ENCODE data around the gene CHST13. TPM values are rescaled to one million over a fixed set of nuclear protein-coding genes. Genes with fewer than 3 reads are reported as not detected.

The CHST13 gene
- total and polyA plus RNA-seq, 2 of the 4 experiments (the other 2 are of a cell fraction): not detected

DNA sequence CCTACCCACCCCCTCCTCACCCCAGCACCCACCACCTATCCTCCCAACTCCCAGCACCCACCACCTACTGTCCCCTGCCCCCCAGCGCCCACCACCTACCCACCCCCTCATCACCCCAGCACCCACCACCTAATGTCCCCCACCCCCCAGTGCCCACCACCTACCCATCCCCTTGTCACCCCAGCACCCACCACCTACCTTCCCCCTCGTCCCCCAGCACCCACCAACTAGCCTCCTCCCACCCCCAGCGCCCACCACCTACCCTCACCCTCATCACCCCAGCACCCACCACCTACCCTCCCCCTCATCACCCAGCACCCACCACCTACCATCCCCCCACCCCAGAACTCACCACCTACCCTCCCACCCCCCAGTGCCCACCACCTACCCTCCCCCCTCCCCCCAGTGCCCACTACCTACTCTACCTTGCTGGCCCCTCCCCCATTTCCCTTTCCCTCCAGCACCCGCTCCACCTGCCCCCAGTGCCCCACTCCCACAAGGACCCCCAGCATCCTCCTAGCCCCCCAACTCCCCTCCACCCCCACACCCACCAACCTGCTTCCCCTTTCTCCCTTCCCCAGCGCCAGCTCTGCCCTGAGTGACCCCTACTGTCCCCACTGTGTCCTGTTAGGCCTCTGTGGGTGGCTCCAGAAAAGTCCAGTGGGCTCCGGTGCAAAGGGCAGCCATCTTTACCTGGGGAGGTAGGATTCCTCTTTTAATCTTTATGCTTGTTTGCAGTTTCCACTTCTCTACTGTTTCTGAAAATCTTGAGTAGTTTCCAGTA, 7.6 kb upstream of the CHST13 start:
- H3K23ac ChIP-seq (ENCODE audit: low read depth, low read length): no peak overlapping the region
- no peak overlapping the region for H2AFZ ChIP-seq (replicated peaks; ENCODE audit: low read length, poor library complexity)
- H3K9ac ChIP-seq (ENCODE audit: low read depth, low read length): no peak overlapping the region
- no peak for ATAC-seq (ENCODE audit: low read depth)
- no peaks in the 10 kb centered on the region for H3K9me3 ChIP-seq (ENCODE audit: control insufficient read depth, insufficient read depth, low read length)
- no peak overlapping the region for H2BK15ac ChIP-seq (ENCODE audit: low read depth, low read length)
- no peaks in the 10 kb centered on the region for H3K79me1 ChIP-seq (ENCODE audit: low read depth in 1 of 2, low read length in 2 of 2)
- no TSS peak for BruUV-seq (replicated peaks)
- H3K27ac ChIP-seq (ENCODE audit: insufficient read depth, low read length): no peak overlapping the region
- no peak overlapping the region for H3K4ac ChIP-seq (ENCODE audit: low read depth, low read length)
- H4K91ac ChIP-seq (ENCODE audit: insufficient read depth, low read depth, low read length): no peak overlapping the region
- no peak for TF ChIP-seq CTCF (conservative IDR thresholded peaks at IDR 0.05; ENCODE audit: low read depth, low read length)
- TF ChIP-seq NFE2L2 (IDR thresholded peaks at IDR 0.05; ENCODE audit: low read depth, low read length): no peak
- no peak for TF ChIP-seq SMC3 (IDR thresholded peaks at IDR 0.05; ENCODE audit: low read depth, low read length)
- TF ChIP-seq, protein P1, sequence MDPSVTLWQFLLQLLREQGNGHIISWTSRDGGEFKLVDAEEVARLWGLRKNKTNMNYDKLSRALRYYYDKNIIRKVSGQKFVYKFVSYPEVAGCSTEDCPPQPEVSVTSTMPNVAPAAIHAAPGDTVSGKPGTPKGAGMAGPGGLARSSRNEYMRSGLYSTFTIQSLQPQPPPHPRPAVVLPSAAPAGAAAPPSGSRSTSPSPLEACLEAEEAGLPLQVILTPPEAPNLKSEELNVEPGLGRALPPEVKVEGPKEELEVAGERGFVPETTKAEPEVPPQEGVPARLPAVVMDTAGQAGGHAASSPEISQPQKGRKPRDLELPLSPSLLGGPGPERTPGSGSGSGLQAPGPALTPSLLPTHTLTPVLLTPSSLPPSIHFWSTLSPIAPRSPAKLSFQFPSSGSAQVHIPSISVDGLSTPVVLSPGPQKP (IDR thresholded peaks at IDR 0.05; ENCODE audit: borderline replicate concordance, low read depth, low read length): no peak
- no peak for TF ChIP-seq MXI1 (IDR thresholded peaks at IDR 0.05; ENCODE audit: borderline replicate concordance, low read depth, low read length)
- TF ChIP-seq MAFK (IDR thresholded peaks at IDR 0.05; ENCODE audit: low read depth, low read length): no peak
- TF ChIP-seq FOS (IDR thresholded peaks at IDR 0.05; ENCODE audit: low read depth, low read length): no peak
- TF ChIP-seq CEBPB (IDR thresholded peaks at IDR 0.05; ENCODE audit: low read depth, low read length): no peak
- TF ChIP-seq RCOR1 (IDR thresholded peaks at IDR 0.05; ENCODE audit: insufficient replicate concordance, low read length): no peak
- TF ChIP-seq, protein P2, sequence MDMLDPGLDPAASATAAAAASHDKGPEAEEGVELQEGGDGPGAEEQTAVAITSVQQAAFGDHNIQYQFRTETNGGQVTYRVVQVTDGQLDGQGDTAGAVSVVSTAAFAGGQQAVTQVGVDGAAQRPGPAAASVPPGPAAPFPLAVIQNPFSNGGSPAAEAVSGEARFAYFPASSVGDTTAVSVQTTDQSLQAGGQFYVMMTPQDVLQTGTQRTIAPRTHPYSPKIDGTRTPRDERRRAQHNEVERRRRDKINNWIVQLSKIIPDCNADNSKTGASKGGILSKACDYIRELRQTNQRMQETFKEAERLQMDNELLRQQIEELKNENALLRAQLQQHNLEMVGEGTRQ (IDR thresholded peaks at IDR 0.05; ENCODE audit: low read depth, low read length): no peak
- no peak for TF ChIP-seq MAZ (IDR thresholded peaks at IDR 0.05; ENCODE audit: borderline replicate concordance, low read depth, low read length)
- TF ChIP-seq RAD21 (IDR thresholded peaks at IDR 0.05; ENCODE audit: low read length): no peak
- TF ChIP-seq CHD1 (IDR thresholded peaks at IDR 0.05; ENCODE audit: low read depth, low read length): no peak
- no peak for TF ChIP-seq POLR2A (IDR thresholded peaks at IDR 0.05; ENCODE audit: low read depth, low read length)
- TF ChIP-seq RFX5 (IDR thresholded peaks at IDR 0.05; ENCODE audit: low read depth, low read length): no peak
- DNase-seq: no peak
- no peak overlapping the region for H4K8ac ChIP-seq (ENCODE audit: low read depth in 2 of 2, low read length in 2 of 2)
- H3K14ac ChIP-seq (replicated peaks; ENCODE audit: low read depth, low read length): no peak overlapping the region
- H4K20me1 ChIP-seq (ENCODE audit: insufficient read depth, low read length): no peaks in the 10 kb centered on the region
- in situ Hi-C loops (cut with MboI; ENCODE audit: low sequenced_read_pairs): no loop called here
- no peak overlapping the region for H3K4me2 ChIP-seq (ENCODE audit: low read depth, low read length)
- no CpG with 5 or more reads among the region's 6 CpGs for WGBS, 2 experiments (ENCODE audit: extremely low coverage in 2 of 2, insufficient read length in 1 of 2)
- intact Hi-C loops (cut with micrococcal nuclease): no loop called here
- H3K4me1 ChIP-seq (ENCODE audit: control insufficient read depth, insufficient read depth, low read length): no peaks in the 10 kb centered on the region
- H4K5ac ChIP-seq (ENCODE audit: low read depth, low read length): no peak overlapping the region
- no peak overlapping the region for H3K56ac ChIP-seq (ENCODE audit: extremely low read depth, insufficient read depth, low read length)
- no peak overlapping the region for H2AK5ac ChIP-seq (ENCODE audit: low read depth, low read length)
- POLR2A ChIA-PET (ENCODE audit: unreplicated experiment): no interaction called here
- H2BK20ac ChIP-seq (ENCODE audit: low read depth, low read length): no peak overlapping the region
- peaks cover 35% of the 10 kb centered on the region for H3K27me3 ChIP-seq (ENCODE audit: control insufficient read depth, insufficient read depth, low read length)
- H2BK120ac ChIP-seq (ENCODE audit: low read depth, low read length): no peak overlapping the region
- H3K9me1 ChIP-seq (ENCODE audit: insufficient read depth, low read length): no peaks in the 10 kb centered on the region
- dilution Hi-C loops (cut with HindIII; ENCODE audit: low sequenced_read_pairs, unreplicated experiment): no loop called here
- CTCF ChIA-PET: no interaction called here
- no peaks in the 10 kb centered on the region for H3K36me3 ChIP-seq (ENCODE audit: control insufficient read depth, insufficient read depth, low read length)
- no peak overlapping the region for H3K18ac ChIP-seq (ENCODE audit: low read depth, low read length)
- H2AK9ac ChIP-seq (replicated peaks; ENCODE audit: low read depth, low read length, poor library complexity): no peak overlapping the region
- H3K4me3 ChIP-seq (ENCODE audit: insufficient read depth, low read depth, low read length): no peak overlapping the region
- H2BK5ac ChIP-seq (ENCODE audit: low read depth, low read length, poor library complexity, severe bottlenecking): no peak overlapping the region
